KMS-11 (cell line): Measurements from ENCODE around the gene USP8.
A peak's percentile ranks its signal among the peaks of the same experiment; 100 is the strongest.
"Not testable (repeated sequence)": the region's sequence is repeated elsewhere in the genome, so short reads cannot be mapped to it uniquely, and the experiment has no call there.

Source experiments
- H2AFZ ChIP-seq: fragments of 200-600 bp; sonication (generic); 2 replicates; pipeline ENCODE4 v1.6.1; 2016; ENCODE audit warnings: antibody characterized with exemption, mixed run types, low read depth
- H3K27ac ChIP-seq: fragments of 200-600 bp; sonication (generic); 2 replicates; pipeline ENCODE4 v1.6.1; 2016; ENCODE audit warnings: mild to moderate bottlenecking, mixed run types
- H3K27me3 ChIP-seq: fragments of 200-600 bp; sonication (generic); 2 replicates; pipeline ENCODE4 v1.6.1; 2017; ENCODE audit warnings: mild to moderate bottlenecking, low read depth, mixed run types, moderate library complexity; ENCODE audit not compliant: insufficient read depth
- H3K36me3 ChIP-seq: fragments of 200-600 bp; sonication (generic); 2 replicates; pipeline ENCODE4 v1.6.1; 2017; ENCODE audit warnings: mild to moderate bottlenecking, mixed run types; ENCODE audit not compliant: insufficient read depth
- H3K4me1 ChIP-seq: fragments of 200-600 bp; sonication (generic); 2 replicates; pipeline ENCODE4 v1.6.1; 2016; ENCODE audit warnings: mild to moderate bottlenecking, low read depth, mixed run types; ENCODE audit not compliant: poor library complexity, severe bottlenecking
- H3K4me2 ChIP-seq: fragments of 200-600 bp; sonication (generic); 2 replicates; pipeline ENCODE4 v1.7.0; 2016; ENCODE audit warnings: mild to moderate bottlenecking, mixed run types
- H3K4me3 ChIP-seq: fragments of 200-600 bp; sonication (generic); IDR thresholded peaks from 2 replicates; pipeline ENCODE4 v1.6.1; 2017; ENCODE audit warnings: low read depth, low read length, mixed read lengths; ENCODE audit not compliant: insufficient read depth
- H3K79me2 ChIP-seq: fragments of 200-600 bp; sonication (generic); 2 replicates; pipeline ENCODE4 v1.6.1; 2016; ENCODE audit warnings: low read depth, mixed run types; ENCODE audit not compliant: insufficient read depth
- H3K9ac ChIP-seq: fragments of 200-600 bp; sonication (generic); 2 replicates; pipeline ENCODE4 v1.6.1; 2016; ENCODE audit warnings: mild to moderate bottlenecking, mixed run types
- H4K20me1 ChIP-seq: fragments of 200-600 bp; sonication (generic); 2 replicates; pipeline ENCODE4 v1.6.1; 2016; ENCODE audit warnings: mild to moderate bottlenecking, mixed run types; ENCODE audit not compliant: insufficient read depth
- CTCF ChIP-seq: fragments of 200-600 bp; sonication (generic); conservative IDR thresholded peaks from 2 replicates; pipeline ENCODE4 v1.6.1; 2017; ENCODE audit warnings: low read depth, mild to moderate bottlenecking, antibody characterized with exemption, low read length, moderate library complexity, mixed read lengths

The USP8 gene

DNA sequence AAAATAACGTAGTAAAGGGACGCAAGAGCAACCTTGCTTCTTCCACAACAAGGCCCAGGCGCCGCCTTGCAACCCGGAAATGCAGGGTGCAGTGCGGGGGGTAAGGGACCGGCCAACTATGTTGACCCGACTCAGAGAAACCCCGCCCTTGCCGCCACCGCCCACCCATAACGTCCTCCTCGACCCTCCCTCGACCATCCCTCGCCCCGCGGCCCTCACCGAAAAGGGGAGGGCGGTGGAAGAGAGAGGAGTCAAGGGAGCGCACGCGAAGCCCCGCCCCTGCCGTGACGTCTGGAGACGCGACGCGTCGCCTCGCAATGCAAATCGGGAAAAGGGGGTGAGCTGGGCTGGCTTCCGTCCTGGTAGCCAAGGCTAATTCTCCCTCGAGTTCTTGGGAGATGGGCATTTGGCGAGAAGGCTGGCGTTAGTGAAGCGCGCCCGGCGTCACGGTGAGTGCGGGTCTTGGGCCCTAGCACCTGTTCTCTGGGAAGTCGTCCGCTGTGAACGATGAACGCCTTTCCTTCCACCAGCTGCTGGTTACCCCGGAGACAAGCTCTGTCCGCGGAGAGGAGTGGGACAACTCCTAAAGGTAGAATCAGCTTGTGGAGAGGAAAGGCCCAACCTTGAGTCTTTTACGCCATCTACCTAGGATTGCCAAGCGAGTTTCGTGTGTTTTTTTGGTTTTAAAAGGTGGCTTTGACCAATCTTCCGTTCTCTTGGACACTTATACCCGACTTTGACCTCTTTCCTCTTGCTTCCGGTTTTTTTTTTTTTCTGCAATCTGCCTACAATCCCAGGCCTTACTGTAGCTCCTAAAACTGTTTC is at the start of gene USP8:
TSS of gene USP8 (plus strand) at position 340 of the 825 bp plus-strand sequence. CDS start 14,669 bp downstream, outside the sequence.
- H3K9ac ChIP-seq = peak within 1 kb of the TSS; percentile 65; the same call in 1 of the 2 replicates
- H3K36me3 ChIP-seq = no peaks in the 10 kb centered on the region
- H3K4me2 ChIP-seq = peak within 1 kb of the TSS; percentile 96
- no peaks in the 10 kb centered on the region for H3K27me3 ChIP-seq
- H4K20me1 ChIP-seq = no peaks in the 10 kb centered on the region
- H3K4me3 ChIP-seq = no peak within 1 kb of the TSS
- peak within 1 kb of the TSS; percentile 92 for H2AFZ ChIP-seq
- peaks cover 18% of the 10 kb centered on the region for H3K4me1 ChIP-seq
- TF ChIP-seq CTCF = no peak
- peak within 1 kb of the TSS; percentile 58 for H3K27ac ChIP-seq
- peaks cover 47% of the 10 kb centered on the region for H3K79me2 ChIP-seq

GRCh38 chr15:50377867-50378751 is 46.1 kb upstream of the USP8 start:
- no peak overlapping the region for H3K4me3 ChIP-seq
- H4K20me1 ChIP-seq = no peaks in the 10 kb centered on the region
- no peak overlapping the region for H2AFZ ChIP-seq
- H3K4me1 ChIP-seq = no peaks in the 10 kb centered on the region
- TF ChIP-seq CTCF = no peak
- no peaks in the 10 kb centered on the region for H3K36me3 ChIP-seq
- no peaks in the 10 kb centered on the region for H3K79me2 ChIP-seq
- no peak overlapping the region for H3K4me2 ChIP-seq
- H3K27ac ChIP-seq = no peak overlapping the region
- no peak overlapping the region for H3K9ac ChIP-seq
- H3K27me3 ChIP-seq = no peaks in the 10 kb centered on the region

DNA sequence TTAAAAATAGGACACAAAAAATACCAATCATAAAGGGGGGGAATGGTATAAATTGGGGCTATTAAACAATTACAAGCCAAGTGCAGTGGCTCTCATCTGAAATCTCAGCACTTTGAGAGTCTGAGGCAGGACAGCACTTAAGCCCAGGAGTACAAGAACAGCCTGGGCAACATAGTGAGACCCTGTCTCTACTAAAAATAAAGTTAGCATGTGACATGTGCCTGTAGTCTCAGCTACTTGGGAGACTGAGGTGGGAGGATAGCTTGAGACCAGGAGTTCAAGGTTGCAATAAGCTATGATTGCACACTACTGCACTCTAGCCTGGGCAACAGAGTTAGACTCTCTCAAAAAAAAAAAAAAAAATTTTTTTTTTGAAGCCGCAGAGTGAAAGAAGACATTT is 45.4 kb upstream of the USP8 start:
- H3K4me3 ChIP-seq = no peak overlapping the region
- no peaks in the 10 kb centered on the region for H3K36me3 ChIP-seq
- H3K9ac ChIP-seq = no peak overlapping the region
- H3K4me1 ChIP-seq = no peaks in the 10 kb centered on the region
- no peaks in the 10 kb centered on the region for H3K79me2 ChIP-seq
- no peaks in the 10 kb centered on the region for H4K20me1 ChIP-seq
- no peak overlapping the region for H2AFZ ChIP-seq
- TF ChIP-seq CTCF = no peak
- H3K27me3 ChIP-seq = no peaks in the 10 kb centered on the region
- no peak overlapping the region for H3K4me2 ChIP-seq
- no peak overlapping the region for H3K27ac ChIP-seq

DNA sequence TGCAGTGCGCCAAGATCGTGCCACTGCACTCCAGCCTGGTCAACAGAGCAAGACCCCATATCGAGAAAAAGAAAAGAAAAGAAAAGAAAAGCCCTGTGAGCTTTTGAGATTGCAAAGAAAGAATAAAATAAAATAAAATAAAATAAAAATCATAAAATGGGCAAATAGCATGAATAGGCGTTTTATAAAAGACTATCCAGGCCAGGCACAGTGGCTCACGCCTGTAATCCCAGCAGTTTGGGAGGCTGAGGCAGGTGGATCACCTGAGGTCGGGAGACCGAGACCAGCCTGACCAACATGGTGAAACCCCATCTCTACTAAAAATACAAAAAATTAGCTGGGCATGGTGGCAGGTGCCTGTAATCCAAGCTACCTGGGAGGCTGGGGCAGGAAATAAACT is 44.8 kb upstream of the USP8 start:
- H3K27ac ChIP-seq, H3K4me2 ChIP-seq, H3K4me3 ChIP-seq, H3K79me2 ChIP-seq, H3K36me3 ChIP-seq, H3K9ac ChIP-seq, H3K4me1 ChIP-seq, H4K20me1 ChIP-seq, H2AFZ ChIP-seq, H3K27me3 ChIP-seq: not testable (repeated sequence)
